HepG2 (cell line): Measurements from ENCODE around the gene CD58. TPM values are rescaled to one million over a fixed set of nuclear protein-coding genes. Genes with fewer than 3 reads are reported as not detected.

Experiments used
- CEBPB ChIP-seq: IDR thresholded peaks from 2 replicates; pipeline ENCODE4 v1.6.1; 2011; ENCODE audit warnings: low read depth, low read length, improper control_type of control experiment, borderline replicate concordance
- FOXO1 ChIP-seq: sonication (generic); formaldehyde crosslinking; IDR thresholded peaks from 2 replicates; pipeline ENCODE4 v1.4.0; 2020; ENCODE audit warnings: missing genetic modification reagents
- GMEB1 ChIP-seq: sonication (generic); formaldehyde crosslinking; IDR thresholded peaks from 2 replicates; pipeline ENCODE4 v1.5.1; 2020; ENCODE audit warnings: missing genetic modification reagents, mild to moderate bottlenecking, borderline replicate concordance
- GPN1 ChIP-seq: sonication (generic); formaldehyde crosslinking; IDR thresholded peaks from 2 replicates; pipeline ENCODE4 v1.5.1; 2020; ENCODE audit warnings: missing genetic modification reagents, borderline replicate concordance
- HMG20A ChIP-seq: IDR thresholded peaks from 2 replicates; pipeline ENCODE4 v1.6.1; 2016; ENCODE audit warnings: borderline replicate concordance
- JDP2 ChIP-seq: sonication (generic); formaldehyde crosslinking; IDR thresholded peaks from 2 replicates; pipeline ENCODE4 v1.8.1; 2022; ENCODE audit warnings: missing genetic modification reagents, borderline replicate concordance
- JUND ChIP-seq: sonication (generic); formaldehyde crosslinking; IDR thresholded peaks from 2 replicates; pipeline ENCODE4 v1.8.0; 2022; ENCODE audit warnings: mild to moderate bottlenecking, missing genetic modification reagents
- MAFF ChIP-seq: IDR thresholded peaks from 2 replicates; pipeline ENCODE4 v1.6.1; 2011; ENCODE audit warnings: low read depth, low read length, improper control_type of control experiment
- MYNN ChIP-seq: sonication (generic); formaldehyde crosslinking; IDR thresholded peaks from 2 replicates; pipeline ENCODE4 v1.4.0; 2020; ENCODE audit warnings: mild to moderate bottlenecking, low read depth, missing genetic modification reagents
- NKX3-1 ChIP-seq: sonication (generic); formaldehyde crosslinking; IDR thresholded peaks from 2 replicates; pipeline ENCODE4 v1.5.0; 2020; ENCODE audit warnings: missing genetic modification reagents
- PAX8 ChIP-seq: sonication (generic); formaldehyde crosslinking; IDR thresholded peaks from 2 replicates; pipeline ENCODE4 v1.8.0; 2022; ENCODE audit warnings: mild to moderate bottlenecking, missing genetic modification reagents, borderline replicate concordance
- PHF20 ChIP-seq: sonication (generic); formaldehyde crosslinking; IDR thresholded peaks from 2 replicates; pipeline ENCODE4 v1.5.0; 2020; ENCODE audit warnings: mild to moderate bottlenecking, missing genetic modification reagents
- RXRB ChIP-seq: IDR thresholded peaks from 2 replicates; pipeline ENCODE4 v1.6.1; 2016; ENCODE audit warnings: borderline replicate concordance, missing genetic modification reagents, missing compliant biosample characterization
- SNAI1 ChIP-seq: sonication (generic); formaldehyde crosslinking; IDR thresholded peaks from 2 replicates; pipeline ENCODE4 v1.5.0; 2020; ENCODE audit warnings: mild to moderate bottlenecking, missing genetic modification reagents, borderline replicate concordance
- SRY ChIP-seq: sonication (generic); formaldehyde crosslinking; IDR thresholded peaks from 2 replicates; pipeline ENCODE4 v1.8.0; 2022; ENCODE audit warnings: mild to moderate bottlenecking, missing genetic modification reagents
- U2AF1 ChIP-seq: fragments of 200-400 bp; formaldehyde crosslinking; optimal IDR thresholded peaks from 2 replicates; pipeline ENCODE3; 2017; ENCODE audit warnings: mild to moderate bottlenecking, low read depth, low read length
- ZFP36L1 ChIP-seq: sonication (generic); formaldehyde crosslinking; IDR thresholded peaks from 2 replicates; pipeline ENCODE4 v1.8.0; 2022; ENCODE audit warnings: mild to moderate bottlenecking, missing genetic modification reagents, moderate library complexity
- ZNF160 ChIP-seq: sonication (generic); formaldehyde crosslinking; IDR thresholded peaks from 2 replicates; pipeline ENCODE4 v1.8.0; 2022; ENCODE audit warnings: mild to moderate bottlenecking, inconsistent platforms, missing genetic modification reagents
- ZNF207 ChIP-seq: fragments of 450-650 bp; IDR thresholded peaks from 2 replicates; pipeline ENCODE4 v1.6.1; 2016; ENCODE audit warnings: antibody characterized with exemption, borderline replicate concordance
- ZNF280B ChIP-seq: sonication (generic); formaldehyde crosslinking; IDR thresholded peaks from 2 replicates; pipeline ENCODE4 v1.5.0; 2020; ENCODE audit warnings: missing genetic modification reagents, mild to moderate bottlenecking, borderline replicate concordance
- ZNF552 ChIP-seq: sonication (generic); formaldehyde crosslinking; IDR thresholded peaks from 2 replicates; pipeline ENCODE4 v1.9.0; 2022; ENCODE audit warnings: missing genetic modification reagents, mild to moderate bottlenecking, borderline replicate concordance
- ZNF616 ChIP-seq: sonication (generic); formaldehyde crosslinking; IDR thresholded peaks from 2 replicates; pipeline ENCODE4 v1.5.0; 2020; ENCODE audit warnings: low read depth, mild to moderate bottlenecking, missing genetic modification reagents
- ZNF7 ChIP-seq: IDR thresholded peaks from 2 replicates; pipeline ENCODE4 v1.6.1; 2016; ENCODE audit warnings: missing biosample characterization, missing genetic modification reagents
- polyA plus RNA-seq, 8 experiments: library from polyadenylated mRNA; depleted of rRNA in 3 of 8; stranded (reverse) in 7 of 8; unstranded in 1 of 8; fragments of >200 nt; fragmentation: Illumina TruSeq in 4 of 8; extraction: Trizol in 4 of 8; gene quantifications; 2 replicates each; pipeline versions ENCODE4 v1.2.1 to v1.2.3, GENCODE V29; 2011 to 2016; ENCODE audit warnings: low read depth in 4 of 8, missing spikeins in 1 of 8, mixed read lengths in 1 of 8; ENCODE audit not compliant: insufficient read depth in 1 of 8
- total RNA-seq, 5 experiments: library from RNA; depleted of rRNA; stranded (reverse); fragments of >200 nt; fragmentation: Illumina TruSeq; extraction: Trizol; gene quantifications; 2 replicates each; pipeline ENCODE4 v1.2.3, GENCODE V29; 2016; ENCODE audit warnings: low read depth in 1 of 5
- TF ChIP-seq, protein P1 (sequence below): sonication (generic); formaldehyde crosslinking; IDR thresholded peaks from 2 replicates; pipeline ENCODE4 v1.4.0; 2020; ENCODE audit warnings: missing genetic modification reagents
- TF ChIP-seq, protein P2 (sequence below): IDR thresholded peaks from 2 replicates; pipeline ENCODE4 v1.6.1; 2012; ENCODE audit warnings: low read depth, low read length, improper control_type of control experiment
- TF ChIP-seq, protein P3 (sequence below): sonication (generic); formaldehyde crosslinking; IDR thresholded peaks from 2 replicates; pipeline ENCODE4 v1.5.0; 2020; ENCODE audit warnings: mild to moderate bottlenecking, missing genetic modification reagents

The CD58 gene
- total and polyA plus RNA-seq, 2 of the 13 experiments (the other 11 are each of a cell fraction or from before 2014, with no cell fraction given) = 9.4 to 13.5 TPM

DNA sequence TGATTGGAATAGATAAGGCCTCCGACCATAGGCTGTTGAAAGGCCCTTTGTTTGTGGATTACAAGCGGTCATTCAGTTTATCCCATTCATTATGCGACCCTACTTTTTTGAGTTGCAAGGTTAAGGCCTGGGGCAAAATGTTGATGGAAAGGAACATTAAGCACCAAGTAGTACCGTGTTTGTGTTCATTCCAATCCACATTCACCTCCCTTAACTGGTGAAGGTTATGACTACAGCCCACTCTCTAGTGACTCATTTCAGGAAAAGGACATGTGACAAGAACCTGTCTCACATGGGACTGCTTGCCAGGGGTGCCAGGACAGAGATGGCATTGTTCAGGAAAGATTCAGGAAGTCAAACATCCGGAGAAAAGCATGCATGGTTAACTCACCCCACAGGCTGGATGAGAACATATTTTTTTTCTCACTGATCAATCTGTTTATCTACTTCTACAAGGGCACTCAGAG, 81.6 kb downstream of the CD58 start (continued):
- no peak for TF ChIP-seq SRY (CRISPR knock-in tag)
- TF ChIP-seq, protein P1, sequence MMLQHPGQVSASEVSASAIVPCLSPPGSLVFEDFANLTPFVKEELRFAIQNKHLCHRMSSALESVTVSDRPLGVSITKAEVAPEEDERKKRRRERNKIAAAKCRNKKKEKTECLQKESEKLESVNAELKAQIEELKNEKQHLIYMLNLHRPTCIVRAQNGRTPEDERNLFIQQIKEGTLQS (CRISPR knock-in tag) = peak; percentile 82
- no peak for TF ChIP-seq ZNF160 (CRISPR knock-in tag)
- no peak for TF ChIP-seq PAX8 (CRISPR knock-in tag)
- no peak for TF ChIP-seq ZNF207
- no peak for TF ChIP-seq NKX3-1 (CRISPR knock-in tag)
- peak; percentile 83 for TF ChIP-seq RXRB (CRISPR knock-in tag)
- TF ChIP-seq, protein P2, sequence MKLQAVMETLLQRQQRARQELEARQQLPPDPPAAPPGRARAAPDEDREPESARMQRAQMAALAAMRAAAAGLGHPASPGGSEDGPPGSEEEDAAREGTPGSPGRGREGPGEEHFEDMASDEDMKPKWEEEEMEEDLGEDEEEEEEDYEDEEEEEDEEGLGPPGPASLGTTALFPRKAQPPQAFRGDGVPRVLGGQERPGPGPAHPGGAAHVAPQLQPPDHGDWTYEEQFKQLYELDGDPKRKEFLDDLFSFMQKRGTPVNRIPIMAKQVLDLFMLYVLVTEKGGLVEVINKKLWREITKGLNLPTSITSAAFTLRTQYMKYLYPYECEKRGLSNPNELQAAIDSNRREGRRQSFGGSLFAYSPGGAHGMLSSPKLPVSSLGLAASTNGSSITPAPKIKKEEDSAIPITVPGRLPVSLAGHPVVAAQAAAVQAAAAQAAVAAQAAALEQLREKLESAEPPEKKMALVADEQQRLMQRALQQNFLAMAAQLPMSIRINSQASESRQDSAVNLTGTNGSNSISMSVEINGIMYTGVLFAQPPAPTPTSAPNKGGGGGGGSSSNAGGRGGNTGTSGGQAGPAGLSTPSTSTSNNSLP = peak; percentile 44; the same call in 1 of the 2 replicates
- no peak for TF ChIP-seq PHF20 (CRISPR knock-in tag)
- no peak for TF ChIP-seq GMEB1
- TF ChIP-seq, protein P3, sequence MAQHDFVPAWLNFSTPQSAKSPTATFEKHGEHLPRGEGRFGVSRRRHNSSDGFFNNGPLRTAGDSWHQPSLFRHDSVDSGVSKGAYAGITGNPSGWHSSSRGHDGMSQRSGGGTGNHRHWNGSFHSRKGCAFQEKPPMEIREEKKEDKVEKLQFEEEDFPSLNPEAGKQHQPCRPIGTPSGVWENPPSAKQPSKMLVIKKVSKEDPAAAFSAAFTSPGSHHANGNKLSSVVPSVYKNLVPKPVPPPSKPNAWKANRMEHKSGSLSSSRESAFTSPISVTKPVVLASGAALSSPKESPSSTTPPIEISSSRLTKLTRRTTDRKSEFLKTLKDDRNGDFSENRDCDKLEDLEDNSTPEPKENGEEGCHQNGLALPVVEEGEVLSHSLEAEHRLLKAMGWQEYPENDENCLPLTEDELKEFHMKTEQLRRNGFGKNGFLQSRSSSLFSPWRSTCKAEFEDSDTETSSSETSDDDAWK = no peak
- TF ChIP-seq ZNF7 (CRISPR knock-in tag) = no peak
- TF ChIP-seq FOXO1 (CRISPR knock-in tag) = peak; percentile 43; the same call in 1 of the 2 replicates
- peak; percentile 66; the same call in 1 of the 2 replicates for TF ChIP-seq JUND
- TF ChIP-seq GPN1 (CRISPR knock-in tag) = no peak
- peak; percentile 36; the same call in 1 of the 2 replicates for TF ChIP-seq ZFP36L1 (CRISPR knock-in tag)
- TF ChIP-seq MYNN (CRISPR knock-in tag) = no peak
- no peak for TF ChIP-seq ZNF552 (CRISPR knock-in tag)
- TF ChIP-seq ZNF616 (CRISPR knock-in tag) = no peak
- no peak for TF ChIP-seq MAFF
- no peak for TF ChIP-seq SNAI1
- TF ChIP-seq U2AF1 = no peak
- TF ChIP-seq CEBPB = no peak
- no peak for TF ChIP-seq JDP2 (CRISPR knock-in tag)
- no peak for TF ChIP-seq ZNF280B (CRISPR knock-in tag)
- TF ChIP-seq HMG20A (CRISPR knock-in tag) = peak; percentile 76; the same call in 1 of the 2 replicates
